ENCODE data around the gene C10orf90. TPM values are rescaled to one million over a fixed set of nuclear protein-coding genes. Genes with fewer than 3 reads are reported as not detected.

Gene C10orf90
- total and polyA plus RNA-seq, 2 donors (not counting 3 experiments of a cell fraction or from before 2014, with no cell fraction given): not detected

DNA sequence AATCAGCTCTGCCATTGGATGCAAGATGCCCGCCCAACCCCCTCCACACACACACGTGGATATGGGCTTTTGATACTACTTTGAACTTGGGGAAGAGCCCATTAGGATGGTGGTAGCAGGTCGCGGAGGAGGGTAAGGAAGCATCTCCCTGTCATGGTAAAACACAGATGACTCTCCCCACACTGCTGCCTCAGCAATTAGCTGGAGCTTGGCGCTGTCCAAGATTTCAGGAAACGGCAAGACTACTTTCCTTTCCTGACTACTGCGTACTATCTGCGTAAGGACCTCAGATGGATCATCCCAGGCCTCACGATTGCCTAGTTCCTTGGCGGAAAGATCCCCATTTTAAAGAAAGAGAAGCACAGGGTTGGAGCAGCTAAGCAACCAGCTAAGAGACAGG is 134.3 kb downstream of the C10orf90 start:
- Histone ChIP-seq H3K9me3 (replicated peaks; ENCODE audit: control insufficient read depth, insufficient read depth, low read length) (no peaks in the 10 kb centered on the region), H3K36me3 (ENCODE audit: control insufficient read depth in 2 of 2, extremely low read depth in 1 of 2, insufficient read depth in 2 of 2, low read length in 2 of 2) (no peaks in the 10 kb centered on the region), H3K9ac (replicated peaks; ENCODE audit: extremely low read depth, insufficient read depth, low read length) (no peak overlapping the region), H3K4me2 (ENCODE audit: insufficient read depth, low read length) (no peak overlapping the region), H4K20me1 (replicated peaks; ENCODE audit: control insufficient read depth, extremely low read depth, insufficient read depth, low read length) (no peaks in the 10 kb centered on the region), H3K4me3 (replicated peaks in 1 of 3; ENCODE audit: insufficient read depth in 1 of 3, low read depth in 1 of 3, low read length in 3 of 3) (no peak overlapping the region), H3K4me1 (ENCODE audit: control insufficient read depth, extremely low read depth, insufficient read depth, low read length) (no peaks in the 10 kb centered on the region), H3K79me2 (ENCODE audit: control insufficient read depth, insufficient read depth, low read length) (no peaks in the 10 kb centered on the region), H2AFZ (ENCODE audit: low read depth, low read length) (no peak overlapping the region), H3K27me3 (ENCODE audit: control insufficient read depth in 2 of 2, insufficient read depth in 2 of 2, low read length in 2 of 2) (no peaks in the 10 kb centered on the region), H3K9me1 (replicated peaks; ENCODE audit: control insufficient read depth, extremely low read depth, insufficient read depth, low read length) (no peaks in the 10 kb centered on the region), H3K27ac (ENCODE audit: insufficient read depth, low read depth, low read length) (no peak overlapping the region)
- intact Hi-C loops (cut with micrococcal nuclease) (no loop called here), dilution Hi-C loops (cut with MboI; ENCODE audit: extremely low pct_ligation_motif_present, low sequenced_read_pairs) (no loop called here)
- FAIRE-seq: no peak
- TF ChIP-seq JUN (IDR thresholded peaks at IDR 0.05; ENCODE audit: borderline replicate concordance, insufficient read depth, insufficient read length, low read depth) (no peak), MYC (IDR thresholded peaks at IDR 0.05; ENCODE audit: low read depth, low read length) (no peak)
- BruUV-seq (replicated peaks): no TSS peak
- ChIA-PET CTCF (no interaction called here), POLR2A (no interaction called here)
- no peak for DNase-seq (ENCODE audit: low read depth, low spot score)

DNA sequence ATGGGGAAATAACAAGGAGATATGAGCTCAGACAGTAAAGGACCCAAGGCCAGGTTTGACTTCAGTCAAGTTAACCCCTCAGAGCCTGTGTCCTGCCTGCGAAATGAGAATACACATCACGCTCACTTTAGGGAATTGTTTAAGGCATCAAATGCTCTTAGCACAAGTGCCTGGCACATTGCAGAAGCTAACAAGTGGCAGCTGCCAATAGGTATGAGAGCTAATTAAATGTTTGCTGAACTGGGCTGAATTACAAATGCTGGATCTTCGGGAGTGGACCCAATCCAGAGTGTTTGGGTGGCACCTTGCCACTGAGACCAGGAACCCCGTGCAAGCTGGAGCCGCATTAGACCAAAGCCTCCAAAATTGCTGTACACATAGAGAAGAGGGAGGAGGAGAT is 136.8 kb downstream of the C10orf90 start:
- Histone ChIP-seq H3K79me2 (ENCODE audit: control insufficient read depth, insufficient read depth, low read length) (no peaks in the 10 kb centered on the region), H4K20me1 (replicated peaks; ENCODE audit: control insufficient read depth, extremely low read depth, insufficient read depth, low read length) (no peaks in the 10 kb centered on the region), H3K9ac (replicated peaks; ENCODE audit: extremely low read depth, insufficient read depth, low read length) (no peak overlapping the region), H3K4me1 (ENCODE audit: control insufficient read depth, extremely low read depth, insufficient read depth, low read length) (no peaks in the 10 kb centered on the region), H2AFZ (ENCODE audit: low read depth, low read length) (no peak overlapping the region), H3K4me2 (ENCODE audit: insufficient read depth, low read length) (no peak overlapping the region), H3K9me1 (replicated peaks; ENCODE audit: control insufficient read depth, extremely low read depth, insufficient read depth, low read length) (no peaks in the 10 kb centered on the region), H3K4me3 (replicated peaks in 1 of 3; ENCODE audit: insufficient read depth in 1 of 3, low read depth in 1 of 3, low read length in 3 of 3) (no peak overlapping the region), H3K27me3 (ENCODE audit: control insufficient read depth in 2 of 2, insufficient read depth in 2 of 2, low read length in 2 of 2) (no peaks in the 10 kb centered on the region), H3K27ac (ENCODE audit: insufficient read depth, low read depth, low read length) (no peak overlapping the region), H3K36me3 (ENCODE audit: control insufficient read depth in 2 of 2, extremely low read depth in 1 of 2, insufficient read depth in 2 of 2, low read length in 2 of 2) (no peaks in the 10 kb centered on the region), H3K9me3 (replicated peaks; ENCODE audit: control insufficient read depth, insufficient read depth, low read length) (no peaks in the 10 kb centered on the region)
- DNase-seq (ENCODE audit: low read depth, low spot score) (no peak), FAIRE-seq (no peak)
- dilution Hi-C loops (cut with MboI; ENCODE audit: extremely low pct_ligation_motif_present, low sequenced_read_pairs): no loop called here
- ChIA-PET CTCF (no interaction called here), POLR2A (no interaction called here)
- TF ChIP-seq MYC (IDR thresholded peaks at IDR 0.05; ENCODE audit: low read depth, low read length): no peak
- no peak for TF ChIP-seq JUN (IDR thresholded peaks at IDR 0.05; ENCODE audit: borderline replicate concordance, insufficient read depth, insufficient read length, low read depth)
- TF ChIP-seq, protein P1, sequence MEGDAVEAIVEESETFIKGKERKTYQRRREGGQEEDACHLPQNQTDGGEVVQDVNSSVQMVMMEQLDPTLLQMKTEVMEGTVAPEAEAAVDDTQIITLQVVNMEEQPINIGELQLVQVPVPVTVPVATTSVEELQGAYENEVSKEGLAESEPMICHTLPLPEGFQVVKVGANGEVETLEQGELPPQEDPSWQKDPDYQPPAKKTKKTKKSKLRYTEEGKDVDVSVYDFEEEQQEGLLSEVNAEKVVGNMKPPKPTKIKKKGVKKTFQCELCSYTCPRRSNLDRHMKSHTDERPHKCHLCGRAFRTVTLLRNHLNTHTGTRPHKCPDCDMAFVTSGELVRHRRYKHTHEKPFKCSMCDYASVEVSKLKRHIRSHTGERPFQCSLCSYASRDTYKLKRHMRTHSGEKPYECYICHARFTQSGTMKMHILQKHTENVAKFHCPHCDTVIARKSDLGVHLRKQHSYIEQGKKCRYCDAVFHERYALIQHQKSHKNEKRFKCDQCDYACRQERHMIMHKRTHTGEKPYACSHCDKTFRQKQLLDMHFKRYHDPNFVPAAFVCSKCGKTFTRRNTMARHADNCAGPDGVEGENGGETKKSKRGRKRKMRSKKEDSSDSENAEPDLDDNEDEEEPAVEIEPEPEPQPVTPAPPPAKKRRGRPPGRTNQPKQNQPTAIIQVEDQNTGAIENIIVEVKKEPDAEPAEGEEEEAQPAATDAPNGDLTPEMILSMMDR (IDR thresholded peaks at IDR 0.05; ENCODE audit: extremely low read depth in 1 of 2, insufficient read depth in 1 of 2, low read depth in 1 of 2, low read length in 2 of 2): no peak
- TF ChIP-seq FOS (IDR thresholded peaks at IDR 0.05; ENCODE audit: borderline replicate concordance, insufficient read depth, low read length): no peak
- TF ChIP-seq POLR2A (IDR thresholded peaks at IDR 0.05; ENCODE audit: low read depth, low read length): no peak
- no peak for TF ChIP-seq EZH2 (IDR thresholded peaks at IDR 0.05; ENCODE audit: borderline replicate concordance, low read depth, low read length, severe bottlenecking)
- TF ChIP-seq, protein P2, sequence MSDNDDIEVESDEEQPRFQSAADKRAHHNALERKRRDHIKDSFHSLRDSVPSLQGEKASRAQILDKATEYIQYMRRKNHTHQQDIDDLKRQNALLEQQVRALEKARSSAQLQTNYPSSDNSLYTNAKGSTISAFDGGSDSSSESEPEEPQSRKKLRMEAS (IDR thresholded peaks at IDR 0.05; ENCODE audit: insufficient read depth, insufficient read length): no peak
- TF ChIP-seq POLR2AphosphoS5 (IDR thresholded peaks at IDR 0.05; ENCODE audit: insufficient read depth, low read depth, low read length): no peak
- no TSS peak for BruUV-seq (replicated peaks)
- intact Hi-C loops (cut with micrococcal nuclease): no loop called here
